Colon (tissue), 2 donors: Measurements from ENCODE around the gene SCAPER.

ENCODE experiments used
- FAIRE-seq: peaks from 2 replicates; lab custom pipeline; 2012; peaks lifted over from hg19 to GRCh38; lab: Jason Lieb, UNC
- donor health status: control.
- donor health status: control.

SCAPER gene

DNA sequence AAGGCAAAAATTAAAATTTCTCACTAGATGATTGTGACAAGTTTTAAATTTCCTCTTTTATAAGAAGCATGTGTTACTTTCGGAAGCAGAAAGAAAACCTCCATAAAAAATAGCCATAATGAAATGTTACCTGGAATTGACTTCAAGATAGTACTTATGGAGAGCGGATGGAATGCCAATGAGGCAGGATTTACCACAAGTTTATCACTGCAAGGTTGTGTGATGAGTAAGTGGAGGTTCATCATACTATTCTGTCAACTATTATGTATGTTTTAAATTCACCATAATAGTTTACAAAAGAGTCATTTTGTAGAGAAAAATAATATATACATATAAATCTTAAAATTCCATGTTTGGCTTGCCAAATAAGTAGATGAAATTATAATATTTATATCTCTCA is 230.3 kb downstream of the SCAPER start:
- FAIRE-seq = no peak

DNA sequence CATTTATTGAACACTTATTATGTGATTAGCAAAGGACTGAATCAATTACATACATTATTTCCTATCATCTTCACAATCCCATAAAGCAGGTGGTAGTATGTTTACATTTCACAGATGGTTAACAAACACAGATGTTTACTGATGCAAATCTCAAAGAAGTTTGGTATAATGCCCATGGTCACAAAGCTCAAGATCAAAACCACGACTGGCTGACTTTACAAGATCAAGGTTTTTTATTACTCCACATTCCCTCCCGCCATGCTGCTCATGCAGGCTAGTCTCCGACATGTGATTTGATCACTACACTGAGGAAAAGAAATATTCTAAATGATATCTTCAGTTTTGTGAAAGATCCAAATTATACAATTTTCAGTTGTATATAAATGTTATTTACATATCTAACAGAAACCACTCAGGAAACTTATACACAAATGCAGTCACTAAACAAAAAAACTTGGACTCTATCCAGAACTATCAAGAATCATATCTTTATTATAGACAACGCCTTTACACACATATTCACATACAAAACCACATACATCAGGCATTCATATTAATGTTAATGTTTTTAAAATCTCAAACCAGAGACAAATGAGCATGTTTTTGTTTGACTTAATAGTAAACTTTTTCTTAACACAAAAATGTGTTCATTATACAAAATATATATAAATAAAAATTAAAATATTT is 235.5 kb downstream of the SCAPER start:
- FAIRE-seq = no peak

GRCh38 chr15:76668900-76669299 is 236.2 kb downstream of the SCAPER start:
- FAIRE-seq = no peak

GRCh38 chr15:76667943-76668715 is 237.0 kb downstream of the SCAPER start:
- FAIRE-seq = no peak

DNA sequence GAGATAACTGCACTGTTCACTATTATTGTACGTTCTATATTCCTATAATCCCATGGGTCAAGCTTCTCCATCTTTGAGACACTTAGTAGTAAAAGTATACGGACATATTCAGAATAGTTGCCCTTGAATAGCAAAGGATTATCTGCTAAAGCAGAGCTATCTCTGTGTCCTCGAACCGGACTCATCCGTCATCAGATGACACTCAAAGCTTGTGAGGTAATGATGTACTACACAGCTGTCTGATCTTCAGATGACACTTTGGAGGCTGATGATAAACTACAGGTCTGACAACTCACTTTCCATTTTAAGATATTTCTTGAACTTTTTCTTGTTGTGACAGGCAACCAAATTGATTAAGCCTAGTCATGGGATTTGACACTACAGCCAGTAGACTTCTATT is 240.2 kb downstream of the SCAPER start:
- FAIRE-seq = no peak

DNA sequence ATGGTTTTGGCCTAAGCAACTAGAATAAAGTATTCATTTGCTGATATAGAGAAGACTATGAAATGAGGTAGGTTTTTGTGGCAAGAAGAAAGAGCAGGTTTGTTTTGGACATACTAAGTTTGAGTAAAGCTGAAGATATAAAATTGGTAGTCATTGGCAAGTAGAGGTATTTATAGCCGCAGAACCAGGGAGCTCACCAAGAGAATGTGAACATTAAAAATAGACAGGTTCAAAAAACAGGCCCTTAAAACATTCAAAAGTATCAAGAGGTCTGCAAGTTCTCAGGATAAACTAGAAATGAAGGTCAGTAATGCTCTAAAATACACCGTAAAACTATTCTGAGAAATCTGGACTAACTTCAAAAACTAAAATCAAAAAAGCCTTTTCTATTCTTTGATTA is 240.7 kb downstream of the SCAPER start:
- no peak for FAIRE-seq

- no peak for FAIRE-seq
Observed at GRCh38 chr15:76663529-76663928, 241.6 kb downstream of the SCAPER start.

DNA sequence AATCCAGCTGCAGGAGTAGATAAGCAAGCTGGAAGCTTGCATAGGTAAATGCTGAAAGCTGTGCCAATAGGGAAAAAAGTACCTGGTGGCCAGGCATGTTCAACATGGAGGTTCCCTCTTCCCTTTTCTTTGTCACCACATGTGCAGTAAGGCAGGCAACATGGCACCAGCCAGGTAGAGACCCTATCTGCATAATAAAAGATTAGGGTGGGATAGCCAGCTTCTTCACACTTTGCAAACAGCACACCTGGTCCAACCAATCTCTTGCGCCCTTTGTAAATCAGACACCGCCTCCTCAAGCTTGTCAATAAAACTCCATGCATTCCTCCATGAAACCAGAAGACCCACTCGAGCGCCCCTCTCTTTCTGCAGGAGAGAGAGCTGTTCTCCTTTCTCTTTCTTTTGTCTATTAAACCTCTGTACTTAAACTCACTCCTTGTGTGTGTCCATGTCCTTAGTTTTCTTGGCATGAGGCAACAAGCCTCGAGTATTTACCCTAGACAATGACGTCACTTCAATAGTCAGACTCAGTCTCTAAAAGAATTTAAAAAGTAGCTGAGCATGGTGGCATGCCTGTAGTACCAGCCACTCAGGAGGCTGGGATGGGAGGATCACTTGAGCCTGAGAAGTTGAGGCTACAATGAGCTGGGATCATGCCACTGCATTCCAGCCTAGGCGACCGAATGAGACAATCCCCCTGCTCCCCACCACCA is 256.3 kb downstream of the SCAPER start:
- no peak for FAIRE-seq

DNA sequence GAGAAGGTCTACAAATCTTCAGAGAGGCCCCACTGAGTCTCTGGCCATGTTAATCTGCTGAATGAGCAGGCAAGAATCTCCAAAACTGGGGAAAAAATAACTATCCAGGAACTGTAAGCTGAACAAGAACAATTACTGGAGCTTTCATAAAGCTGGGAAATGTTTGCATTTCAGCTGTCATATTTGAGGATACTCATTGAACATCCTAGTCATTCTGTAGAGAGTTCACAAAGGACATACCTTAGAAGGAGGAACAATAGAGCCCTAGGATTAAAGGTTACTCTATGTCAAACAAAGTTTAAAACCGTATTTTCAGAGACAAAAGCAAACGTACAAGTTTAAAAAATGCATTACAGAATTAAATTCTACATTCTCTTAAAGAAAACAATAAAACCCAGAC is 257.5 kb downstream of the SCAPER start:
- FAIRE-seq = no peak

GRCh38 chr15:76644646-76645045 is 260.5 kb downstream of the SCAPER start:
- no peak for FAIRE-seq

DNA sequence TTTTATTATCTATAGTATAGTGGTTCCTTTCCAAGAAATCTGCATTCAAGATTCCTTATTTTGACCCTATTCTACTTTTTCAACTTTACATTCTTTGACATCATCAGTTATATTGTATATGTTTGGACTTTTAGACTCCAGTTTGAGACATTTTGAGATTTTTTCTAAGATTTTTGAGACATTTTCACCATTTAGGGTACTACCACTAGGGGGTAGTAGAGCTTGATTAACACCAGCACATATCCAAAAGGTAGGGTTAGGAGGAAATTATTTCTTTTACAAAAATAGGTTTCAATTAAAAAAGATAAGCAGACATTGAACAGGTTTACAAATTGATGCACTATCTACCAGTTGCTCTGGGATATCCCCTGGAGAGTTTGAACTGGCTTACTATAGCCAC is 262.5 kb downstream of the SCAPER start:
- FAIRE-seq = no peak

DNA sequence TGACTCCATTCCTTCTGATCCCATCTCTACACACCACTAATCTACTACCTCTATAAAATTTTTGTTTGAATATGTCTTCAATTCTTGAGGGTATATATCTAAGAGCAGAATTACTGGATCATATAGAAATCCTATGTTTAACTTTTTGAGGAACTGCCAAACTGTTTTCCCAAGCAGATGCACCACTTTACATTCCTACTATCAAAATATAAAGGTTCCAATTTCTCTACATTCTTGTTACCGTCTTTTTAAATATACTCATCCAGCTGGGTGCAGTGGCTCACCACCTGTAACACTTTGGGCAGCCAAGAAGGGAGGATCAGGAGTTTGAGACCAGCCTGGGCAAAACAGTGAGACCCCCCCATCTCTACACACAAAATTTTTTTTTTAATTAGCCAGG is 268.0 kb downstream of the SCAPER start:
- no peak for FAIRE-seq

DNA sequence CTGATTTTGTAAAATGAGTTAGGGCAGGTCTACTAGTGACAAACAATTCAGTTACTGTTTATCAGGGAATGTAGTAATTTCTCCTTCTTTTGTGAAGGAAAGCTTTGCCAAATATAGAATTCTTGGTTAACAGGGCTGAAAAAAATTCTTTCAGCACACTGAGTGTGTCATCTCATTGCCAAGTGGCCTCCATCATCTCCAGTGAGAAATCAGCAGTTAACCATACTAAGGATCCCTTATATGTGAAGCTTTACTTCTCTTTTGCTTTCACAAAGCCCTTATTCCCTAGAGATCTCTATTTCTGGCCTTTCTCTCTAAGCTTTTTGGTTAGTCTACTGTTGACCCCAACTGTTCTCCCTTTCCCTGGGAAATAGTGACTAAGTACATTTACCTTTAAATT is 269.1 kb downstream of the SCAPER start:
- no peak for FAIRE-seq

- no peak for FAIRE-seq
Observed at GRCh38 chr15:76626611-76627010, 278.5 kb downstream of the SCAPER start.

GRCh38 chr15:76625267-76625666 is 279.9 kb downstream of the SCAPER start:
- no peak for FAIRE-seq

GRCh38 chr15:76614725-76615124 is 290.4 kb downstream of the SCAPER start:
- FAIRE-seq = no peak

GRCh38 chr15:76588811-76589747 is 316.1 kb downstream of the SCAPER start:
- FAIRE-seq = no peak

GRCh38 chr15:76585576-76585897 is 319.6 kb downstream of the SCAPER start:
- FAIRE-seq = no peak

DNA sequence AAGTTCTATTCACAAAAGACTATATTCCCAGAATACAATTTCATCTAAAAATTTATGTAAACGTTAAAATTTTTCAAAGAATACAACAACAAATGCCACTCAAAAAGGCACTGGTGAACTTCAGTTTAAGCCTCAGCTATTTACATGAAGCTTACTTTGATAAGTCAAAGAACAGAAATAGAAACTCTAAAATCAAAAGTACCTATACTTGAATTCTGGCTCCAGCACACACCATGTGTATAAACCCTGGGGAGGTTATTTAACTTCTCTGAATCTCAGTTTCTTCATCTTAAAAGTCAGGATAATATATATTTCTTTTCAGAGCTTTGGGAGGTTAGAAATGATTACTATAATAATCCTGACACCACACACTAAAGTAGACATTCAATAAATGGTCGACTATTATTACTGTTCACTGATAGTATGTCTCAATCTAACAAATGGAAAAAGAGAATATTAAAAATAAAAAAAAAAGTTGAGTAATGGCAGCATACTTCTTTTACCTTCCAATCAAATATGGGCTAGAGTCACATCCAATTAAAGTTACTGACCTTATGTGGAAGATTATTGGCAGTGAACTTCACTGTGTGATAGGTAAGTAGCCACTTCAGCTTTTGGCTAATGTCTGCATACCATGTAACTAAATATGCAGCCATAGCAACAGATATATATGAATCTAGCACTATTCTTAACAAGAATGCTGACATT is 320.1 kb downstream of the SCAPER start:
- no peak for FAIRE-seq

DNA sequence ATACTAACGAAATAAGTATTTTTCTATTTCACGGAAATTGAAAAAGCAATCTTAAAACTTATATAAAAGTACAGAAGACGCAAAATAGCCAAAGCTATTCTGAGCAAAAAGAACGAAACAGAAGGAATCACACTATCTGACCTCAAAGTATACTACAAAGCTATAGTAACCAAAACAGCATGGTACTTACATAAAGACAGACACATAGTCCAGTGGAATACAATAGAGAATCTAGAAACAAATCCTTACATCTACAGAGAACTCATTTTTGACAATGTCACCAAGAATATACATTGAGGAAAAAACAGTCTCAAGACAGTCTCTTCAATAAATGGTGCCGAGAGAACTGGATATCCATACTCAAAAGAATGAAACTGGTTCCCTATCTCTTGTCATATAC is 322.6 kb downstream of the SCAPER start:
- FAIRE-seq = no peak

DNA sequence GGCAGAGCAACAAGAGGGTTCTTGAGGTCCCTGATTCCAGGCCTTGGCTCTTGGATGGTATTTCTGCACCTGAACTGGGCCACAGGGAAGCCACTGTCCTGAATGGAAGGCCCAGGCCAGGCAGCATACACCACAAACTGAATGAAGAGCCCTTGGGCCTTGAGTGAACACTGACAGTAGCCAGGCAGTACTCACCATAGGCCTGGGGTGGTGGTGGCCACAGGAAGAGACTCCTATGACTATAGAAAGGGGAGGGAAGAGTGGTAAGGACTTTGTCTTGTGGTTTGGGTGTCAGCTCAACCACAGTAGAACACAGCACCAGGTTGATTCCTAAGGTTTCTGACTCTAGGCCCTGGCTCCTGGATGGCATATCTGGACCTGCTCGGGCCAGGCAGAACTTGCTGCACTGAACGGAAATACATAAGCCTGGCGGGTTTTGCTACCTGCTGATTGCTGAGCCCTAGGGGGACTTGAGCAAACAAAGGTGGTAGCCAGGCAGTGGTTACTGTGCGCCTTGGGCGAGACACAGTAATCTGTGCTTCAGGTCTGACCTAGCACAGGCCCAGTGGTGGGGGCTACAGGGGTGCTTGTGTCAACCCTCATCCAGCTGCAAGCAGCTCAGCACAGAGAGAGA is 327.1 kb downstream of the SCAPER start:
- no peak for FAIRE-seq
